COLO668 (cell line): ENCODE data around the gene SYT2.
A peak's percentile ranks its signal among the peaks of the same experiment; 100 is the strongest.
"Not testable (repeated sequence)": the region's sequence is repeated elsewhere in the genome, so short reads cannot be mapped to it uniquely, and the experiment has no call there.

Experiments
- DNase-seq: peaks from one replicate; lab custom pipeline; 2025; ENCODE audit not compliant: unreplicated experiment; lab: John Stamatoyannopoulos, UW

Gene SYT2

DNA sequence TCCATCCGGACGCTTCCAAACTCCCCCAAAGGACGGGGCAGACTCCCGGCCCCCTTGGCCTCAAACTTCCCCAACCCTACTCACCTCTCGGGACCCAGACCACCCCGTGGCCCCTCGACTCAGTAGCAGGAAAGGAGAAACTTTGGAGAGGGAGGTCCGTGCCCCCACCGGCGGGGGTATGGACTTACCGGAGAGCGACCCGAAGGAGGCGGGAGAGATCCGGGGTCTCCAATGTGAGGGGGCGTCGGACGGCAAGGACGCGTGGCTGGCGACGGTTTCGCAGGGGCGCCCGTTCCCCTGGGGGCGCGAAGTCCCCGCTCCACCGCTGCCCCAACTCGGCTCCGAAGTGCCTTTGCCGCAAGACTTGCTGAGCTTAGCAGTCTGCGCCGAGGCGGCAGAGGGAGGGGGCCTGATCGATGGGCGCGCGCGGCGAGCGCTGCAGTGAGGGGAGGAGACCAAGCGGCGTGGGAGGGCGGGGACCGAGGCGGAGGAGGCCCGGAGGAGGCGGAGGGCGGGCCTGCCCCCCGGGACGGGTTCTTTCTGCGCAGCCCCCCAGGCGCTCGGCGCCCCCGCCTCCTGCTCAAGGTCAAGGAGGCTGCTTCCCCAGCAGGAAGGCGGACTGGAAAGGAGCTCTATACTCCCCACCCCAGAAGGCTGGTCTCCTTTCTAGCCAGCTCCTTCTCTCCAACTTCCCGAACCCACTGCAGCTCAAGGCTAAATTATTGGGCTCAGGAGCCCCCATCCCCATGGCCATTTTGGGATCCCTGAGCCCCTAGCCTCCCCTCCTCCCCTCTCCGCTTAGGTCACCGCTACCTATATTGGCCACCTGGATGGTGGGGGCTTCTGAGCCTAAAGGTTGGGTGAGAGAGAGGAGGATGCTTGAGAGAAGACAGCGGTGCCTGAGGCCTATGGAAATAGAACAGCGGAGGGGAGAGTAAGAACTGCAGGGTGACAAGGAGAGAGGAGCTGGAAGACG is at the start of gene SYT2:
TSS of gene SYT2 (minus strand) at position 385 of the 976 bp plus-strand sequence. CDS start 104,682 bp downstream, outside the sequence.
- DNase-seq: peak; percentile 78

DNA sequence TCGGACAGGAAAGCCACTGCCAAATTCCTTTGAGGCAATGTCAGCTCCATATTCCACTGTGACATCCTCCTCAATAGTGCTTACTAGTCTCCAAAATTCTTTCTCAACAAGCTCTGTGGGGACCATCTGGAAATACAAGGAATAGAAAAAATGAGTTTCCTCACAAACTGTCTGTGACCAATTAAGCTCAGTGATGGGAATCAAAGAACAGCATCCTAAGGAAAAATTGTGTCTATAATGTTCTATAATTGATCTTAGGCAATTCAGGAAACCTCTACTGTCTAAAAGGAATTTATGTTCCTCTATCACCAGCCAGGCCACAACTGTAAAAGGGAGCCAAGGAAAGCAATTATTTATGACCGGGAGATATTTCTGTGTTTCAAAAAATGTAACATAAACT is 46.1 kb upstream of the SYT2 start:
- DNase-seq: no peak

DNA sequence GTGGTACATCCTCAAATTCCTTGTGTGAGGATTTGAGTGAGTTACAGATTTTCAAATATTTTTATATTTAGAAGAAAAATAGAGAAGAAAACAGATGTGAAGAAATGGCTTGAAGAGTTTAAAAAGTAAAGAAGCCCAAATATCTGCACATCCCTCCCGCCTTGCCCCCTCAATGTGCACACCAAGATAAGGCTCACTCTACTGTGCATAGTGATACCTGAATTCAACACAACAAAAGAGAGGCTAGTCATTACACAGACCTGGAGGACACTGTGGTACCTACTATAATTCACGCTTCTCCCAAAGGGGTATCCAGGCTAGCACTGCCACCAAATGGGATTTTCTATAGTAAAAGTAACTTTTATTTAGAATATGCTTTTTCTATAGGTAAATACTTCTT is 44.0 kb upstream of the SYT2 start:
- no peak for DNase-seq

DNA sequence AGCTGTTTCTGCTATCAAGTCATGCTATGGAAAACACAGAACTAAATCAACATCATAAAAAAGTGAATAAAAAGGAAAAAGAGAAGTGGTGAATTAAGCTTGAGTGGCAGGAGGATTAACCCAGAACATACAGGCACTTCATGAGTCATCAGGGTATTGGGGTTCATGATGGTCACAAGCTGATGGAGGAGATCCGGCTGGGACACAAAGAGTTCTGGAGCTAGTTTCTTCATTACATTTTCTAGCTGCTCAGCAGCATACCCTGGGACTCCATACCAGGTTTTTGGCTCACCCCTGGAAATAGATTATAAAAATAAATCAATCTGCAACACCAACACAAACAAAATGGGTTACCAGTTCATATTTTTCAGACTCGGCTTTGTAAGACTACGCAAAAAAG is 42.5 kb upstream of the SYT2 start:
- no peak for DNase-seq

DNA sequence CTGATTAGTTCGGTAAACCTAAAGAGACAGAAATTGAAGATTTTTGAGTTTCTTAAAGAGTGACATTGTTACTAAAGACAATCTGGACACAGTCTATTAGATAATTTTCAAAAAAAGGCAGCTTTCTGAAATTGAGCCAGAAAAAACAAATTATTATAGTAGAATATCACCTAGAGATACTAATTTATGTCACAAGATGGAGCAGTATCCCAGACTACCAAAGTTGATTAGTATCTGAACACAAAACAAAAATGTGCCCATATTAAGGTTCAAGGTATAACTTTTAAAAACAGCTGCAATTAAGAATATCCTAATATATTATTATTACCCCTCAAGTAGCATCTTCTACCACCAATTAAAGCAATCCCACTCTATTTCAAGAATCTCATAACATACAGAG is 40.5 kb upstream of the SYT2 start:
- DNase-seq: no peak

- no peak for DNase-seq
Observed at GRCh38 chr1:202750024-202750423, 39.8 kb upstream of the SYT2 start.

DNA sequence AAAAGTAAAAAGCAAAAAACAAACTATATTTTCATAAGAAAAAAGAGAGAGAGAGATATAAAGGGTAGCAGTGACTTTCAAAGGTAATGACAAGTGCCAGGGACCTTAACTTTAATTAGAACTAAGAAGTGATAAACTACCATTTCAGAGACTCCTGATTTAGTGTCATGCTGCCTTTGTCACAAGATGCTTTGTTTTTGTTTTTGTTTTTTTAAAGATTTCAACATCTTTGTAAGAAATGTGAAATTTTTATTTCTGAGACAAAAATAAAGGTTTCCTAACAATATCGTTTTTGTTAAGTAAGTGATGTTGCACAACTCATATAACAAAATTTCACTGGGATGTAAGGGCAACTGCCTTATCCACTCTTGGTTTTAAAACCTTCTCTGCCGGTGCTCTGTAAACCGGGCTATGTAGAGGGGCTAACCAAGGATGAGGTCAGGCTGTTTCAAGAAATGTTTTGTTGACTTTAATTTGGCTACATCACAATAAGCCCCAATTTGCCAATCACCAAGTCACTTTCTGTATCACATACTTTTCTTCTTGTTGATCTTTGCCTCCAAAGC is 35.2 kb upstream of the SYT2 start:
- no peak for DNase-seq

DNA sequence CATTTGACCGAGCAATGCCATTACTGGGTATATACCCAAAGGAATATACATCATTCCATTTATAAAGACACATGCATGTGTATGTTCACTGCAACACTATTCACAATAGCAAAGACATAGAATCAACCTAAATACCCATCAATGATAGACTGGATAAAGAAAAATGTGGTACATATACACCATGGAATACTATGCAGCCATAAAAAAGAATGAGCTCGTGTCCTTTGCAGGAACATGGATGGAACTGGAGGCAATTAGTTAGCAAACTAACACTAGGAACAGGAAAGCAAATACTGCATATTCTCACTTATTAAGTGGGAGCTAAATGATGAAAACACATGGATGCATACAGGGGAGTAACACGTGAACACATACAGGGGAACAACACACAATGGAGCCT is 34.5 kb upstream of the SYT2 start:
- DNase-seq: not testable (repeated sequence)

DNA sequence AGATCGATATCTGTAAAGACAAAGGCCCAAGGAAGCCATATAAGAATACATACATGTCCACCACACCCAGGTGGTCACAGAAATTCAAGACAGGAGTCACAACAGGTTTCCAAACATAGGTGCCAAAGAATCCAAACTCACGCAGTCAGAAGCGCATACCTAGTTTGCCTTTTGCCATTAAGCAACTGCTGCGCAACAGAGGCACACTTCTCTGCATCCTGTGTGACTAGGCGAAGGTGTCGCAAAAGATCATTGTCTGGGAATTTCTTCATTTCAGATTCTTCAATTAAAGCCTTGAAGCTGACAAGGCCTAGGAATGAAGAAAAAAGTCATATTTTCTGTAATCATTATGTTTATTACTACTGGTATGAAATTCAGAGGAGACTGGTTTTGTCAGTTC is 32.2 kb upstream of the SYT2 start:
- DNase-seq: no peak

- no peak for DNase-seq
Observed at GRCh38 chr1:202733251-202733650, 23.0 kb upstream of the SYT2 start.

GRCh38 chr1:202728951-202729350 is 18.7 kb upstream of the SYT2 start:
- DNase-seq: no peak

DNA sequence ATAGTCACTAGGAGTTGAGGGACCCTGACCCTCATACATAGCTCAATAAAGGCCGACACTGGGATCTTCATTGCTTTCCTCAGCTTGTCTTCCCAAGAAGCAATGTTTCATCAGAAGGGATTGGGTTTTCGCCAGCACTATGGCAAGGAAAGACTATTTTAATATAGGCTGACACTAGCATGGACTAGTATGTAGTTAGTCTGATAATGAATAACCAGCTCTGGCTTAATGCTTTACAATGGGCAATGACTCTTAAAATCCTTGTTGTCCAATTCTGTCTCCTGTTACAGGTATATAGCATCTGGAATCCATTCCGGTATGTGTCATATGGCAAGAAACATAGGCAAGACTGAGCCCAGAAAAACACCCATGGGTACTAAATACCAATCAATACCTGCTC is 15.3 kb upstream of the SYT2 start:
- no peak for DNase-seq

DNA sequence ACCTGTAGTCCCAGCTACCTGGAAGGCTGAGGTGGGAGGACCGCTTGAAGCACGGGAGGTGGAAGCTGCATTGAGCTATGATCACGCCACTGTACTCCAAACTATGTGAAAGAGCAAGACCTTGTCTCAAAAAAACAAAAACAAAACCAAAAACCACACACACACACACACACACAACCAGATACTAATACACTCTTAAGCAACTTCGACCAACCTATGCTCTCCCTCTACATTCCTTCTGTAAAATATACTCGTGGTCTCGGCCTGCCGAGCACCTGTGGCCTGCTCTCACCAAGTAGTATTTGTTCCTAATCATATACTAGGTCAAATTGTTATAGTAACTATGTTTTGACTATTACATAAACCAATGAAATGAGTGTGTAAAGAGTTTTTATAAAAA is 13.5 kb upstream of the SYT2 start:
- no peak for DNase-seq

DNA sequence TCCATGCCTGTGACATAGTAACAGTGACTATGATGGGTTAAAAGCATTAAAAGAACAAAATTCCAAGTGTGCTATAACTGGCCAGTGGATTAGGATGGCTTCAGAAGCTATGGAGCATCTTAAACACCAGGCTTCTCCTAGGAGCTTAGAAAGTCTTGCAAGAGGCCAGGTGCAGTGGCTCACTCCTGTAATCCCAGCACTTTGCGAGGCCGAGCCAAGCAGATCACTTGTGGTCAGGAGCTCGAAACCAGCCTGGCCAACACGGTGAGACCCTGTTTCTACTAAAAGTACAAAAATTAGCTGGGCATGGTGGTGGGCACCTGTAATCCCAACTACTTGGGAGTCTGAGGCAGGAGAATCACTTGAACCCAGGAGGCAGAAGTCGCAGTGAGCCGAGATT is 12.8 kb upstream of the SYT2 start:
- not testable (repeated sequence) for DNase-seq

GRCh38 chr1:202716654-202717053 is 6.4 kb upstream of the SYT2 start:
- DNase-seq: no peak

- not testable (repeated sequence) for DNase-seq
Observed at GRCh38 chr1:202714202-202714601, 3.9 kb upstream of the SYT2 start.

DNA sequence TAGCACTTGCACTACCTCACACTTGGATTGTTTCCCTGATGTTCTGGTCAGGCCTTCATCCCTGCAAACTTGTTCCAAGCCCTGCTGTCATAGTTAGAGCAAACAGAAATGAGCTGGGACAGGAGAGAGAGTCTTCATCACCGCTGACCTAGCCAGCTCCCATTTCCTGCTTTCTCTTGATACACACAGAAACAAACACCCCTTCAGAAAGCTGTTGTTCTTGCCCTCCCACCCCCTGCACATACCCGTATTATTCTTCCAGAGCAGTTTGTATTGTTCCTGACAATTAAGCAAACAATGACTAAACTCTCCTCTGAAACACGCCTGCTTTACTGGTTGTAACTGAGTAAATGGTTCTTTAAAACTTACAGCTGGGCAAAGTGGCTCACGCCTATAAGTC is 2.9 kb upstream of the SYT2 start:
- DNase-seq: peak; percentile 62

GRCh38 chr1:202711949-202712635 is 1.8 kb upstream of the SYT2 start:
- no peak for DNase-seq

GRCh38 chr1:202709276-202710041 is 795 bp downstream of the SYT2 start:
- no peak for DNase-seq

- no peak for DNase-seq
Observed at GRCh38 chr1:202708456-202709275, 1.6 kb downstream of the SYT2 start.
